BLaER1 (cell line): ENCODE results near the gene IDH3G.

ENCODE experiments used
- H3K27ac ChIP-seq: shearing (Covaris generic); formaldehyde crosslinking; 2 replicates; pipeline ENCODE4 v1.8.1; 2022
- H3K27me3 ChIP-seq: shearing (Covaris generic); formaldehyde crosslinking; 2 replicates; pipeline ENCODE4 v1.8.1; 2022
- H3K36me3 ChIP-seq: shearing (Covaris generic); formaldehyde crosslinking; 2 replicates; pipeline ENCODE4 v1.8.1; 2022
- H3K4me1 ChIP-seq: shearing (Covaris generic); formaldehyde crosslinking; 2 replicates; pipeline ENCODE4 v1.8.1; 2022
- H3K4me2 ChIP-seq: shearing (Covaris generic); formaldehyde crosslinking; 2 replicates; pipeline ENCODE4 v1.8.1; 2022
- H3K4me3 ChIP-seq: shearing (Covaris generic); formaldehyde crosslinking; 2 replicates; pipeline ENCODE4 v1.8.1; 2022
- H3K9ac ChIP-seq: shearing (Covaris generic); formaldehyde crosslinking; 2 replicates; pipeline ENCODE4 v1.8.1; 2022
- H3K9me3 ChIP-seq: shearing (Covaris generic); formaldehyde crosslinking; 2 replicates; pipeline ENCODE4 v1.8.1; 2022
- H4K20me1 ChIP-seq: shearing (Covaris generic); formaldehyde crosslinking; 2 replicates; pipeline ENCODE4 v1.8.1; 2022
- Cebpa-rat ChIP-seq: shearing (Covaris generic); IDR thresholded peaks from 2 replicates; pipeline ENCODE4 v1.8.1; 2022

The IDH3G gene

GRCh38 chrX:153816831-153817690 is 22.9 kb upstream of the IDH3G start:
- no peak for TF ChIP-seq Cebpa-rat
- Histone ChIP-seq H3K4me2 (peak overlapping the region; percentile 75), H3K4me3 (peak overlapping the region; percentile 3; the same call in 1 of the 2 replicates), H3K9ac (no peak overlapping the region), H4K20me1 (no peaks in the 10 kb centered on the region), H3K27ac (peak overlapping the region; percentile 49; the same call in 1 of the 2 replicates), H3K4me1 (peaks cover 67% of the 10 kb centered on the region), H3K36me3 (no peaks in the 10 kb centered on the region), H3K27me3 (peaks cover 47% of the 10 kb centered on the region), H3K9me3 (peaks cover 5% of the 10 kb centered on the region; the same call in 1 of the 2 replicates)

GRCh38 chrX:153814591-153815315 is 20.6 kb upstream of the IDH3G start:
- no peaks in the 10 kb centered on the region for H3K36me3 ChIP-seq
- H3K9me3 ChIP-seq, result peaks cover 5% of the 10 kb centered on the region; the same call in 1 of the 2 replicates
- no peaks in the 10 kb centered on the region for H4K20me1 ChIP-seq
- peaks cover 56% of the 10 kb centered on the region for H3K27me3 ChIP-seq
- peak overlapping the region; percentile 77 for H3K4me2 ChIP-seq
- H3K4me1 ChIP-seq, result peaks cover 52% of the 10 kb centered on the region
- H3K27ac ChIP-seq, result peak overlapping the region; percentile 62
- no peak overlapping the region for H3K4me3 ChIP-seq
- no peak for TF ChIP-seq Cebpa-rat
- H3K9ac ChIP-seq, result no peak overlapping the region; the same call in 1 of the 2 replicates

- Histone ChIP-seq H3K4me3 (no peak overlapping the region), H3K9ac (no peak overlapping the region), H3K4me1 (peaks cover 40% of the 10 kb centered on the region), H3K9me3 (peaks cover 20% of the 10 kb centered on the region), H3K36me3 (no peaks in the 10 kb centered on the region), H3K27ac (no peak overlapping the region), H4K20me1 (no peaks in the 10 kb centered on the region), H3K27me3 (peaks cover 56% of the 10 kb centered on the region), H3K4me2 (no peak overlapping the region)
- no peak for TF ChIP-seq Cebpa-rat
These were observed 19.0 kb upstream of the IDH3G start for GRCh38 chrX:153813161-153813560.

DNA sequence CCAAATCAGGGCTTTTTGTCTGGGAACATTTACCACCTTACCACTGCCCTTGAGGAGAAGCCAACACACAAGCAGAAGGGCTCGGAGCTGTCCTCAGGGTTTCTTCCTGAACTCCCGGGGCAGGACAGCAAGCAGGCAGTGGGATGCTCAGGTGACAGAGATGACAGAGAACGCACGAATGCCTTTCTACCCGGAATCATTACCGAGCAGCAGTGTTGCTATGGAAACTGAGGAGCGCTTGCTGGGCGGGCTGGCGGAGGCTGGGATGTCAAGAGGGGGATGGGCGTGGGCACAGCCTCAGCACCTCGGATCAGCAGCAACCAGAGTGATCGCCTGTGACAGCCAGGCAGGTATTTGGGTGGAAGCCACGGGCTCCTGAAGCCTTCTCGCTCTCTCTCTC is 18.0 kb upstream of the IDH3G start:
- no peak for TF ChIP-seq Cebpa-rat
- peaks cover 24% of the 10 kb centered on the region for H3K9me3 ChIP-seq
- H3K4me3 ChIP-seq, result no peak overlapping the region
- H3K36me3 ChIP-seq, result no peaks in the 10 kb centered on the region
- no peak overlapping the region for H3K4me2 ChIP-seq
- H3K27ac ChIP-seq, result no peak overlapping the region
- no peak overlapping the region for H3K9ac ChIP-seq
- peaks cover 30% of the 10 kb centered on the region for H3K4me1 ChIP-seq
- peaks cover 51% of the 10 kb centered on the region for H3K27me3 ChIP-seq
- no peaks in the 10 kb centered on the region for H4K20me1 ChIP-seq

- H3K36me3 ChIP-seq, result no peaks in the 10 kb centered on the region
- peaks cover 54% of the 10 kb centered on the region for H3K9me3 ChIP-seq
- H3K4me2 ChIP-seq, result no peak overlapping the region
- no peak overlapping the region for H3K4me3 ChIP-seq
- H3K27me3 ChIP-seq, result peaks cover 40% of the 10 kb centered on the region
- TF ChIP-seq Cebpa-rat, result no peak
- no peak overlapping the region for H3K9ac ChIP-seq
- no peaks in the 10 kb centered on the region for H4K20me1 ChIP-seq
- H3K4me1 ChIP-seq, result no peaks in the 10 kb centered on the region
- no peak overlapping the region for H3K27ac ChIP-seq
These were observed 13.8 kb upstream of the IDH3G start for GRCh38 chrX:153807976-153808375.

- Histone ChIP-seq H3K27me3 (peaks cover 32% of the 10 kb centered on the region), H3K4me2 (no peak overlapping the region), H3K27ac (no peak overlapping the region), H3K9me3 (peaks cover 58% of the 10 kb centered on the region), H3K9ac (no peak overlapping the region), H3K4me1 (0 out of 2 replicates have a peak, but pooled peaks cover 2% of the 10 kb centered on the region), H4K20me1 (no peaks in the 10 kb centered on the region), H3K4me3 (no peak overlapping the region), H3K36me3 (no peaks in the 10 kb centered on the region)
- TF ChIP-seq Cebpa-rat, result no peak
These were observed 12.9 kb upstream of the IDH3G start for GRCh38 chrX:153806999-153807575.

- Histone ChIP-seq H3K27me3 (peaks cover 20% of the 10 kb centered on the region), H3K9ac (no peak overlapping the region), H3K4me1 (0 out of 2 replicates have a peak, but pooled peaks cover 8% of the 10 kb centered on the region), H4K20me1 (0 out of 2 replicates have a peak, but pooled peaks cover 4% of the 10 kb centered on the region), H3K9me3 (peaks cover 62% of the 10 kb centered on the region), H3K4me2 (no peak overlapping the region), H3K27ac (no peak overlapping the region), H3K36me3 (no peaks in the 10 kb centered on the region), H3K4me3 (no peak overlapping the region)
- TF ChIP-seq Cebpa-rat, result no peak
These were observed 11.3 kb upstream of the IDH3G start for GRCh38 chrX:153805436-153805835.

DNA sequence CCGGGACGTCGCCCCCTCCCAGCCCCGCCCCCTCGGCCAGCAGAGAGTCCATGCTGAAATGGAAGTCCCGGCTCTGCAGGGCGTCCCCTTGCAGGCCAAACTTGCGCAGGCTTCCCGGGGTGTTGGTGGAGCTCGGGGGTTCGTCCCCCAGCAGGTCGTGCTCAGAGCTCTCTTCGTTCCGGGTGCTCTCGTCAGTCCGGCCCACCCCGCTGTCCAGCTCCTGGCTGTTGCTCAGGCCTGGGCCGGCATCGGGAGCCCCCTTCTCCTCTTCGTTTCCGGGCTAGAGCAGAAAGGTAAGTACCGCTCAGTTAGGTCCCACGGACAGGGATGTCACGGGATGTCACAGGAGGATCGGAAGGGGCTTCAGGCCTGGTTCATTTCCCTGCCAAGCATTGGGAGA is 10.4 kb upstream of the IDH3G start:
- Histone ChIP-seq H4K20me1 (0 out of 2 replicates have a peak, but pooled peaks cover 8% of the 10 kb centered on the region), H3K9me3 (peaks cover 62% of the 10 kb centered on the region), H3K4me2 (no peak overlapping the region), H3K36me3 (no peaks in the 10 kb centered on the region), H3K4me3 (no peak overlapping the region), H3K4me1 (0 out of 2 replicates have a peak, but pooled peaks cover 8% of the 10 kb centered on the region), H3K27ac (no peak overlapping the region), H3K9ac (no peak overlapping the region), H3K27me3 (peaks cover 12% of the 10 kb centered on the region)
- no peak for TF ChIP-seq Cebpa-rat

GRCh38 chrX:153804100-153804595 is 10.0 kb upstream of the IDH3G start:
- Histone ChIP-seq H3K9ac (no peak overlapping the region), H3K36me3 (peaks cover 3% of the 10 kb centered on the region), H3K4me1 (0 out of 2 replicates have a peak, but pooled peaks cover 8% of the 10 kb centered on the region), H3K27ac (no peak overlapping the region), H3K9me3 (peaks cover 61% of the 10 kb centered on the region), H3K4me2 (no peak overlapping the region), H3K4me3 (no peak overlapping the region), H4K20me1 (0 out of 2 replicates have a peak, but pooled peaks cover 10% of the 10 kb centered on the region), H3K27me3 (peaks cover 12% of the 10 kb centered on the region; the same call in 1 of the 2 replicates)
- no peak for TF ChIP-seq Cebpa-rat
